Astrocyte (in vitro differentiated cells and primary cell): ENCODE results near the gene IRF9. TPM values are rescaled to one million over a fixed set of nuclear protein-coding genes. Genes with fewer than 3 reads are reported as not detected.

ENCODE experiments used
- DNase-seq: peaks from one replicate; pipeline ENCODE4 v3.0.0-alpha.2; 2010; ENCODE audit warnings: low read depth
- FAIRE-seq: peaks from 2 replicates; lab custom pipeline; 2011; peaks lifted over from hg19 to GRCh38; lab: Jason Lieb, UNC
- H2AFZ ChIP-seq: 2 replicates; pipeline ENCODE4 v1.6.0; 2012; ENCODE audit warnings: low read depth, low read length, inconsistent platforms
- H3K27ac ChIP-seq: 2 replicates; pipeline ENCODE4 v1.5.1; 2011; ENCODE audit warnings: low read depth, low read length, inconsistent platforms
- H3K27me3 ChIP-seq: 2 replicates; pipeline ENCODE4 v1.6.0; 2011; ENCODE audit warnings: low read length, inconsistent platforms; ENCODE audit not compliant: insufficient read depth
- H3K36me3 ChIP-seq: 2 replicates; pipeline ENCODE4 v1.5.1; 2011; ENCODE audit warnings: low read length, inconsistent platforms; ENCODE audit not compliant: insufficient read depth
- H3K4me1 ChIP-seq: 2 replicates; pipeline ENCODE4 v1.5.1; 2011; ENCODE audit warnings: low read length, inconsistent platforms; ENCODE audit not compliant: insufficient read depth
- H3K4me2 ChIP-seq: 2 replicates; pipeline ENCODE4 v1.6.0; 2012; ENCODE audit warnings: low read length, inconsistent platforms
- H3K4me3 ChIP-seq: 2 replicates; pipeline ENCODE4 v1.5.1; 2011; ENCODE audit warnings: low read depth, mild to moderate bottlenecking, low read length, inconsistent platforms; ENCODE audit not compliant: insufficient read depth
- H3K79me2 ChIP-seq: 2 replicates; pipeline ENCODE4 v1.6.0; 2012; ENCODE audit warnings: mild to moderate bottlenecking, low read length, inconsistent platforms; ENCODE audit not compliant: insufficient read depth
- H3K9ac ChIP-seq: 2 replicates; pipeline ENCODE4 v1.6.0; 2012; ENCODE audit warnings: mild to moderate bottlenecking, low read length, inconsistent platforms
- H3K9me3 ChIP-seq: 2 replicates; pipeline ENCODE4 v1.5.1; 2012; ENCODE audit warnings: low read depth, mild to moderate bottlenecking, low read length, inconsistent platforms; ENCODE audit not compliant: insufficient read depth
- H4K20me1 ChIP-seq: 2 replicates; pipeline ENCODE4 v1.6.0; 2012; ENCODE audit warnings: low read length, inconsistent platforms; ENCODE audit not compliant: insufficient read depth
- H3K27ac Mint-ChIP-seq: one replicate; pipeline ENCODE4 v1.8.0; 2021; ENCODE audit warnings: mild to moderate bottlenecking, mixed read lengths; ENCODE audit not compliant: unreplicated experiment
- H3K27me3 Mint-ChIP-seq: one replicate; pipeline ENCODE4 v1.8.0; 2021; ENCODE audit warnings: low read depth, mixed read lengths; ENCODE audit not compliant: unreplicated experiment
- H3K36me3 Mint-ChIP-seq: one replicate; pipeline ENCODE4 v1.8.0; 2021; ENCODE audit warnings: low read depth, mixed read lengths; ENCODE audit not compliant: unreplicated experiment
- H3K4me1 Mint-ChIP-seq: one replicate; pipeline ENCODE4 v1.8.0; 2021; ENCODE audit warnings: low read depth, mixed read lengths; ENCODE audit not compliant: unreplicated experiment
- H3K4me3 Mint-ChIP-seq: one replicate; pipeline ENCODE4 v1.8.0; 2021; ENCODE audit warnings: mild to moderate bottlenecking, moderate library complexity, mixed read lengths; ENCODE audit not compliant: unreplicated experiment
- H3K9me3 Mint-ChIP-seq: one replicate; pipeline ENCODE4 v1.8.0; 2021; ENCODE audit warnings: mild to moderate bottlenecking, mixed read lengths; ENCODE audit not compliant: unreplicated experiment
- EZH2 ChIP-seq: IDR thresholded peaks from 2 replicates; pipeline ENCODE4 v1.6.1; 2012; ENCODE audit warnings: mild to moderate bottlenecking, low read length, inconsistent platforms; ENCODE audit not compliant: insufficient read depth
- total RNA-seq: library from RNA; stranded (reverse); gene quantifications from 2 replicates; pipeline ENCODE4 v1.2.1, GENCODE V29; 2021
- TF ChIP-seq, protein P1 (sequence below): IDR thresholded peaks from 2 replicates; pipeline ENCODE4 v1.5.1; 2011; ENCODE audit warnings: low read depth, mild to moderate bottlenecking, inconsistent platforms, low read length, moderate library complexity; ENCODE audit not compliant: insufficient read depth

IRF9 gene
- total RNA-seq, 1 donor from 2014 or later: 76.0 TPM

- no peak for DNase-seq
- no peak for TF ChIP-seq EZH2
- TF ChIP-seq, protein P1, sequence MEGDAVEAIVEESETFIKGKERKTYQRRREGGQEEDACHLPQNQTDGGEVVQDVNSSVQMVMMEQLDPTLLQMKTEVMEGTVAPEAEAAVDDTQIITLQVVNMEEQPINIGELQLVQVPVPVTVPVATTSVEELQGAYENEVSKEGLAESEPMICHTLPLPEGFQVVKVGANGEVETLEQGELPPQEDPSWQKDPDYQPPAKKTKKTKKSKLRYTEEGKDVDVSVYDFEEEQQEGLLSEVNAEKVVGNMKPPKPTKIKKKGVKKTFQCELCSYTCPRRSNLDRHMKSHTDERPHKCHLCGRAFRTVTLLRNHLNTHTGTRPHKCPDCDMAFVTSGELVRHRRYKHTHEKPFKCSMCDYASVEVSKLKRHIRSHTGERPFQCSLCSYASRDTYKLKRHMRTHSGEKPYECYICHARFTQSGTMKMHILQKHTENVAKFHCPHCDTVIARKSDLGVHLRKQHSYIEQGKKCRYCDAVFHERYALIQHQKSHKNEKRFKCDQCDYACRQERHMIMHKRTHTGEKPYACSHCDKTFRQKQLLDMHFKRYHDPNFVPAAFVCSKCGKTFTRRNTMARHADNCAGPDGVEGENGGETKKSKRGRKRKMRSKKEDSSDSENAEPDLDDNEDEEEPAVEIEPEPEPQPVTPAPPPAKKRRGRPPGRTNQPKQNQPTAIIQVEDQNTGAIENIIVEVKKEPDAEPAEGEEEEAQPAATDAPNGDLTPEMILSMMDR: no peak
- Histone ChIP-seq H3K4me1 (peaks cover 6% of the 10 kb centered on the region), H3K79me2 (peaks cover 7% of the 10 kb centered on the region), H3K27ac (no peak overlapping the region), H3K4me3 (no peak overlapping the region), H3K36me3 (peaks cover 33% of the 10 kb centered on the region), H4K20me1 (peaks cover 11% of the 10 kb centered on the region), H2AFZ (no peak overlapping the region), H3K9me3 (no peaks in the 10 kb centered on the region), H3K9ac (no peak overlapping the region), H3K27me3 (no peaks in the 10 kb centered on the region), H3K4me2 (no peak overlapping the region)
- peaks cover 29% of the 10 kb centered on the region for H3K36me3 Mint-ChIP-seq
- no peak overlapping the region for H3K27ac Mint-ChIP-seq
- H3K4me3 Mint-ChIP-seq: no peak overlapping the region
- peaks cover 5% of the 10 kb centered on the region for H3K4me1 Mint-ChIP-seq
- no peaks in the 10 kb centered on the region for H3K9me3 Mint-ChIP-seq
- no peak for FAIRE-seq
- H3K27me3 Mint-ChIP-seq: no peaks in the 10 kb centered on the region
Measured at GRCh38 chr14:24156840-24157239, 4.2 kb upstream of the IRF9 start.

DNA sequence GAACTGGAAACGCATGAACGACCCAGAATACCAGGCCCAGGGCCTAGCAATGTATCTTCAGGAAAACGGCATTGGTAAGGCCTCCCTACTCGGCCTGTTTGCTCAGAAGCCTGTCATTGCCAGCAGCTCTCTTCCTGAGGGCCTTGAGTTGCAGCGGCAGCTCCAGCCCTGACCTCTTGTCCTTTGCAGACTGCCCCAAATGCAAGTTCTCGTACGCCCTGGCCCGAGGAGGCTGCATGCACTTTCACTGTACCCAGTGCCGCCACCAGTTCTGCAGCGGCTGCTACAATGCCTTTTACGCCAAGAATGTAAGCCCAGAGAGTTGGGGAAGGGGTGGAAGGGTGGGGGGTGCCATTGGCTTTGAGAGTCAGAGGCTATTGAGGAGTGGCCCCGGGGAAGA lies 3.7 kb upstream of the IRF9 start:
- H3K27ac Mint-ChIP-seq: no peak overlapping the region
- FAIRE-seq: no peak
- H3K36me3 ChIP-seq: peaks cover 30% of the 10 kb centered on the region

More for the DNA sequence above, 3.7 kb upstream of the IRF9 start:
- no peak overlapping the region for H3K4me3 Mint-ChIP-seq
- no peaks in the 10 kb centered on the region for H3K27me3 Mint-ChIP-seq
- peaks cover 10% of the 10 kb centered on the region for H3K4me1 Mint-ChIP-seq
- Histone ChIP-seq H3K9ac (no peak overlapping the region), H3K27me3 (no peaks in the 10 kb centered on the region), H3K4me2 (no peak overlapping the region), H3K4me1 (peaks cover 11% of the 10 kb centered on the region), H3K9me3 (no peaks in the 10 kb centered on the region), H3K79me2 (peaks cover 12% of the 10 kb centered on the region), H4K20me1 (peaks cover 13% of the 10 kb centered on the region), H3K4me3 (no peak overlapping the region), H2AFZ (no peak overlapping the region), H3K27ac (no peak overlapping the region)
- TF ChIP-seq, protein P1: no peak
- no peak for TF ChIP-seq EZH2
- H3K36me3 Mint-ChIP-seq: peaks cover 29% of the 10 kb centered on the region
- H3K9me3 Mint-ChIP-seq: no peaks in the 10 kb centered on the region
- DNase-seq: no peak
